Left ventricle myocardium inferior (tissue), 1 donor: Measurements from ENCODE around the gene C1orf74. TPM values are rescaled to one million over a fixed set of nuclear protein-coding genes. Genes with fewer than 3 reads are reported as not detected.

Experiments used
- DNase-seq: peaks from one replicate; pipeline ENCODE4 v3.0.0-alpha.2; 2020
- H3K27ac ChIP-seq: fragments of 200-600 bp; replicated peaks from 2 replicates; pipeline ENCODE4 v1.8.0; 2021
- H3K27me3 ChIP-seq: fragments of 200-600 bp; 2 replicates; pipeline ENCODE4 v1.8.0; 2021; ENCODE audit warnings: low read depth
- H3K36me3 ChIP-seq: fragments of 200-600 bp; 2 replicates; pipeline ENCODE4 v1.8.0; 2021
- H3K4me1 ChIP-seq: fragments of 200-600 bp; 2 replicates; pipeline ENCODE4 v1.8.0; 2021
- H3K4me3 ChIP-seq: fragments of 200-600 bp; 2 replicates; pipeline ENCODE4 v1.8.0; 2021; ENCODE audit warnings: mild to moderate bottlenecking, moderate library complexity
- H3K9me3 ChIP-seq: fragments of 200-600 bp; replicated peaks from 2 replicates; pipeline ENCODE4 v1.8.0; 2021
- CTCF ChIP-seq: fragments of 200-600 bp; IDR thresholded peaks from 2 replicates; pipeline ENCODE4 v1.8.0; 2021; ENCODE audit warnings: antibody characterized with exemption, mild to moderate bottlenecking, borderline replicate concordance
- intact Hi-C: fragments of 100-400 bp; cut with micrococcal nuclease; formaldehyde crosslinking; loops from one replicate; pipeline ENCODE4 v1.11.0; 2022
- total RNA-seq: library from RNA; stranded (reverse); fragmentation: NEBNext Ultra II Directional; extraction: Animal tissue kit (Norgen Biotek cat#: 25700); gene quantifications from one replicate; pipeline ENCODE4 v1.2.1, GENCODE V29; 2021
- donor health status: DM: no; HTN: yes; CAD: no; lungs with severe emphysema.

The C1orf74 gene
- total RNA-seq, 1 donor from 2014 or later = 1.9 TPM

GRCh38 chr1:209809611-209810010, 25.3 kb upstream of the C1orf74 start:
- TF ChIP-seq CTCF = no peak
- H3K27me3 ChIP-seq = no peaks in the 10 kb centered on the region
- peaks cover 31% of the 10 kb centered on the region for H3K4me1 ChIP-seq
- H3K36me3 ChIP-seq = no peaks in the 10 kb centered on the region
- no peak overlapping the region for H3K27ac ChIP-seq
- intact Hi-C loops = no loop called here
- DNase-seq = no peak
- no peak overlapping the region for H3K4me3 ChIP-seq
- H3K9me3 ChIP-seq = no peaks in the 10 kb centered on the region

- H3K4me1 ChIP-seq = peaks cover 31% of the 10 kb centered on the region
- H3K4me3 ChIP-seq = no peak overlapping the region
- TF ChIP-seq CTCF = no peak
- H3K36me3 ChIP-seq = no peaks in the 10 kb centered on the region
- intact Hi-C loops = no loop called here
- no peaks in the 10 kb centered on the region for H3K9me3 ChIP-seq
- peak overlapping the region; percentile 76 for H3K27ac ChIP-seq
- no peaks in the 10 kb centered on the region for H3K27me3 ChIP-seq
- peak; percentile 57 for DNase-seq
These were observed 23.8 kb upstream of the C1orf74 start for GRCh38 chr1:209808059-209808581.

GRCh38 chr1:209807509-209807908, 23.1 kb upstream of the C1orf74 start:
- peak overlapping the region; percentile 76 for H3K27ac ChIP-seq
- no peaks in the 10 kb centered on the region for H3K9me3 ChIP-seq
- H3K4me1 ChIP-seq = peaks cover 35% of the 10 kb centered on the region
- TF ChIP-seq CTCF = no peak
- DNase-seq = no peak
- intact Hi-C loops = no loop called here
- H3K27me3 ChIP-seq = no peaks in the 10 kb centered on the region
- no peak overlapping the region for H3K4me3 ChIP-seq
- no peaks in the 10 kb centered on the region for H3K36me3 ChIP-seq

GRCh38 chr1:209805875-209806760, 21.8 kb upstream of the C1orf74 start, which contains the start of gene IRF6:
IRF6 (minus strand) TSS chr1:209806142; CDS start chr1:209801413, 4,729 bp downstream.
- Histone ChIP-seq H3K36me3 (no peaks in the 10 kb centered on the region), H3K9me3 (no peaks in the 10 kb centered on the region), H3K27ac (peak within 1 kb of the TSS; percentile 61), H3K27me3 (no peaks in the 10 kb centered on the region), H3K4me3 (peak within 1 kb of the TSS; percentile 59), H3K4me1 (peaks cover 49% of the 10 kb centered on the region)
- intact Hi-C loops = no loop called here
- no peak for TF ChIP-seq CTCF
- peak; percentile 75 for DNase-seq

- intact Hi-C loops = no loop called here
- TF ChIP-seq CTCF = no peak
- Histone ChIP-seq H3K27me3 (no peaks in the 10 kb centered on the region), H3K4me3 (peak overlapping the region; percentile 59), H3K36me3 (no peaks in the 10 kb centered on the region), H3K4me1 (peaks cover 57% of the 10 kb centered on the region), H3K27ac (peak overlapping the region; percentile 61), H3K9me3 (no peaks in the 10 kb centered on the region)
- no peak for DNase-seq
These were observed 21.0 kb upstream of the C1orf74 start for GRCh38 chr1:209805341-209805781.
